OCI-LY1 (cell line): ENCODE data around the gene NECTIN4.
A peak's percentile ranks its signal among the peaks of the same experiment; 100 is the strongest.

ENCODE experiments used
- H2AFZ ChIP-seq: fragments of 200-600 bp; sonication (generic), shearing (Covaris generic); 2 replicates; pipeline ENCODE4 v1.6.0; 2014; ENCODE audit warnings: antibody characterized with exemption, mild to moderate bottlenecking, low read length
- H3F3A ChIP-seq: fragments of 200-600 bp; sonication (generic), shearing (Covaris generic); 2 replicates; pipeline ENCODE4 v1.6.0; 2014; ENCODE audit warnings: mild to moderate bottlenecking, antibody characterized with exemption, low read length, moderate library complexity; ENCODE audit not compliant: insufficient read depth
- H3K27ac ChIP-seq: fragments of 200-600 bp; sonication (generic); 2 replicates; pipeline ENCODE4 v1.5.1; 2014; ENCODE audit warnings: low read length, mixed run types, mild to moderate bottlenecking, low read depth; ENCODE audit not compliant: poor library complexity, severe bottlenecking
- H3K27me3 ChIP-seq: fragments of 200-600 bp; sonication (generic); 2 replicates; pipeline ENCODE4 v1.6.0; 2014; ENCODE audit warnings: antibody characterized with exemption, mild to moderate bottlenecking, low read length, moderate library complexity; ENCODE audit not compliant: insufficient read depth
- H3K36me3 ChIP-seq: fragments of 200-600 bp; sonication (generic); 2 replicates; pipeline ENCODE4 v1.6.1; 2014; ENCODE audit warnings: mild to moderate bottlenecking, antibody characterized with exemption, low read length, moderate library complexity, mixed read lengths; ENCODE audit not compliant: insufficient read depth
- H3K4me1 ChIP-seq: fragments of 200-600 bp; sonication (generic); 2 replicates; pipeline ENCODE4 v1.5.1; 2014; ENCODE audit warnings: mild to moderate bottlenecking, low read length, moderate library complexity; ENCODE audit not compliant: insufficient read depth, severe bottlenecking
- H3K4me2 ChIP-seq: fragments of 200-600 bp; sonication (generic), shearing (Covaris generic); 2 replicates; pipeline ENCODE4 v1.6.1; 2014; ENCODE audit warnings: low read length
- H3K4me3 ChIP-seq: fragments of 200-600 bp; sonication (generic); 2 replicates; pipeline ENCODE4 v1.5.1; 2014; ENCODE audit warnings: low read length, low read depth, mild to moderate bottlenecking, mixed read lengths; ENCODE audit not compliant: poor library complexity, severe bottlenecking
- H3K79me2 ChIP-seq: fragments of 200-600 bp; shearing (Covaris generic); 2 replicates; pipeline ENCODE4 v1.6.1; 2016; ENCODE audit warnings: mixed run types, low read length, mixed read lengths; ENCODE audit not compliant: insufficient read depth
- H3K9ac ChIP-seq: fragments of 200-600 bp; sonication (generic), shearing (Covaris generic); 2 replicates; pipeline ENCODE4 v1.6.1; 2014; ENCODE audit warnings: mild to moderate bottlenecking, low read length, mixed read lengths
- H3K9me2 ChIP-seq: fragments of 200-600 bp; sonication (generic), shearing (Covaris generic); 2 replicates; pipeline ENCODE4 v1.6.1; 2014; ENCODE audit warnings: low read depth, mild to moderate bottlenecking, low read length, mixed read lengths
- H3K9me3 ChIP-seq: fragments of 200-600 bp; shearing (Covaris generic); 2 replicates; pipeline ENCODE4 v1.6.1; 2014; ENCODE audit warnings: low read length, mixed read lengths
- H4K20me1 ChIP-seq: fragments of 200-600 bp; sonication (generic), shearing (Covaris generic); 2 replicates; pipeline ENCODE4 v1.6.0; 2016; ENCODE audit warnings: mild to moderate bottlenecking, low read length; ENCODE audit not compliant: insufficient read depth
- EZH2 ChIP-seq: fragments of 200-600 bp; sonication (generic), shearing (Covaris generic); IDR thresholded peaks from 2 replicates; pipeline ENCODE4 v1.8.0; 2017; ENCODE audit warnings: borderline replicate concordance, mixed run types, mild to moderate bottlenecking, antibody characterized with exemption, low read length, moderate library complexity, mixed read lengths
- TF ChIP-seq, protein P1 (sequence below): fragments of 200-600 bp; sonication (generic), shearing (Covaris generic); IDR thresholded peaks from 2 replicates; pipeline ENCODE4 v1.5.1; 2017; ENCODE audit warnings: mild to moderate bottlenecking, antibody characterized with exemption, low read length, moderate library complexity, mixed read lengths

Gene NECTIN4

DNA sequence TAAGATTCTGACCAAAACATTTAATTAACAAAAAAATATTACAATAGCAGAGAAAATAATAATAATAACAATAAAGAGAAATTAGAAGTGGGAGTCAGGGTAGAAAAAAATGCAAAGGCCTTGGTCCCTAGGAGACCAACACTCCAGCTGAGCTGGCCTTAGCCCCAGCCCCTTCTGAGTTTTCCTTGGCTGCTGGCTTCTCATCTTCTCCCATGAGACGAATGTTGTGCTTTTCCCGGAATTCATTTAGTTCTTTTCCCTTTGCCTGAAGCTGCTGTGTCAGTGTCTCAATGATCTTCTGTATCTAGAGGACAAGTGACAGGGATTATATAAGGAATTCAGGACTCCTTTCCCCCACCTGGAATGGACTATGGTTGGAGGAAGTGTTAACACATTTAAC is 11.2 kb upstream of the NECTIN4 start:
- Histone ChIP-seq H3K36me3 (peaks cover 44% of the 10 kb centered on the region), H3K27ac (no peak overlapping the region), H3K9ac (no peak overlapping the region), H3F3A (no peaks in the 10 kb centered on the region; the same call in 1 of the 2 replicates), H3K4me3 (no peak overlapping the region), H3K79me2 (0 out of 2 replicates have a peak, but pooled peaks cover 6% of the 10 kb centered on the region), H2AFZ (no peak overlapping the region), H3K9me3 (no peaks in the 10 kb centered on the region), H3K27me3 (no peaks in the 10 kb centered on the region), H4K20me1 (no peaks in the 10 kb centered on the region), H3K4me1 (peaks cover 16% of the 10 kb centered on the region), H3K9me2 (no peaks in the 10 kb centered on the region), H3K4me2 (no peak overlapping the region)
- TF ChIP-seq, protein P1, sequence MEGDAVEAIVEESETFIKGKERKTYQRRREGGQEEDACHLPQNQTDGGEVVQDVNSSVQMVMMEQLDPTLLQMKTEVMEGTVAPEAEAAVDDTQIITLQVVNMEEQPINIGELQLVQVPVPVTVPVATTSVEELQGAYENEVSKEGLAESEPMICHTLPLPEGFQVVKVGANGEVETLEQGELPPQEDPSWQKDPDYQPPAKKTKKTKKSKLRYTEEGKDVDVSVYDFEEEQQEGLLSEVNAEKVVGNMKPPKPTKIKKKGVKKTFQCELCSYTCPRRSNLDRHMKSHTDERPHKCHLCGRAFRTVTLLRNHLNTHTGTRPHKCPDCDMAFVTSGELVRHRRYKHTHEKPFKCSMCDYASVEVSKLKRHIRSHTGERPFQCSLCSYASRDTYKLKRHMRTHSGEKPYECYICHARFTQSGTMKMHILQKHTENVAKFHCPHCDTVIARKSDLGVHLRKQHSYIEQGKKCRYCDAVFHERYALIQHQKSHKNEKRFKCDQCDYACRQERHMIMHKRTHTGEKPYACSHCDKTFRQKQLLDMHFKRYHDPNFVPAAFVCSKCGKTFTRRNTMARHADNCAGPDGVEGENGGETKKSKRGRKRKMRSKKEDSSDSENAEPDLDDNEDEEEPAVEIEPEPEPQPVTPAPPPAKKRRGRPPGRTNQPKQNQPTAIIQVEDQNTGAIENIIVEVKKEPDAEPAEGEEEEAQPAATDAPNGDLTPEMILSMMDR: no peak
- TF ChIP-seq EZH2: no peak

DNA sequence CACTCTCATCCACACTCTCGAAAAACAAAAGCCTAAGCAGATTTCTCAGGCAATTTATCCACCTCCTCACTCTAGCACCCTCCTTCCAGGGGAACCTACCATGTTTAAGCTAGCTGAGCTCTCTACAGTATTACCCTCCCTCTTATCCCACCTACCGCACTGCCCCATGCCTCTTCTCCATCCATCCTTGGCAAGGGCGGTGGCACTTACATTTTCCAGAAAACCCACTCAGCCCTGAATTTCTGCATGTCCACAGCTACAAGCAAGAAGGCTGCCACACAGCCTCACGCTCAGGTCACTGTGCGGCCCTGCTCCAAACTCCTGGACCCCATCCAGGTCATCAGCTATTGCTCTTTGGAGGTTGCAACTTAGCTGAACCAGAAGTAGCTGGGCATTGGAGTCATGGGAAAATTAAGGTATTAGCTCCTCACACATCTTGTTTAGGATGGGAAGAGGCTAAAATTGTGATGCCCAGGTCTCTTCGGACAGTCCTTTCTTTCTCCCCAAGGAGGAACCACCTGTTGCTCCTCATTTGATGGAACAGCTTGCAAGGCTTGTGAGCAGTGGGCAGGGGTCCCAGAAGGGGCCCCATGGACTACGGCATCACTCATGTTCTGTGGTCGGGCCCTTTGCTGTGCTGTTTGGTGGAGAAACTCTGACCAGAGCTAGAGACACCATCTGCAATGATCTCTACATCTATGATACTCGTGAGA is 9.9 kb upstream of the NECTIN4 start:
- Histone ChIP-seq H3K27me3 (no peaks in the 10 kb centered on the region), H3K4me1 (peaks cover 16% of the 10 kb centered on the region), H3K4me3 (no peak overlapping the region), H3K4me2 (no peak overlapping the region), H4K20me1 (no peaks in the 10 kb centered on the region), H3K9me3 (no peaks in the 10 kb centered on the region), H2AFZ (no peak overlapping the region), H3K9me2 (no peaks in the 10 kb centered on the region), H3F3A (no peaks in the 10 kb centered on the region; the same call in 1 of the 2 replicates), H3K79me2 (0 out of 2 replicates have a peak, but pooled peaks cover 6% of the 10 kb centered on the region), H3K36me3 (peaks cover 38% of the 10 kb centered on the region), H3K27ac (no peak overlapping the region), H3K9ac (no peak overlapping the region)
- no peak for TF ChIP-seq EZH2
- TF ChIP-seq, protein P1: no peak

DNA sequence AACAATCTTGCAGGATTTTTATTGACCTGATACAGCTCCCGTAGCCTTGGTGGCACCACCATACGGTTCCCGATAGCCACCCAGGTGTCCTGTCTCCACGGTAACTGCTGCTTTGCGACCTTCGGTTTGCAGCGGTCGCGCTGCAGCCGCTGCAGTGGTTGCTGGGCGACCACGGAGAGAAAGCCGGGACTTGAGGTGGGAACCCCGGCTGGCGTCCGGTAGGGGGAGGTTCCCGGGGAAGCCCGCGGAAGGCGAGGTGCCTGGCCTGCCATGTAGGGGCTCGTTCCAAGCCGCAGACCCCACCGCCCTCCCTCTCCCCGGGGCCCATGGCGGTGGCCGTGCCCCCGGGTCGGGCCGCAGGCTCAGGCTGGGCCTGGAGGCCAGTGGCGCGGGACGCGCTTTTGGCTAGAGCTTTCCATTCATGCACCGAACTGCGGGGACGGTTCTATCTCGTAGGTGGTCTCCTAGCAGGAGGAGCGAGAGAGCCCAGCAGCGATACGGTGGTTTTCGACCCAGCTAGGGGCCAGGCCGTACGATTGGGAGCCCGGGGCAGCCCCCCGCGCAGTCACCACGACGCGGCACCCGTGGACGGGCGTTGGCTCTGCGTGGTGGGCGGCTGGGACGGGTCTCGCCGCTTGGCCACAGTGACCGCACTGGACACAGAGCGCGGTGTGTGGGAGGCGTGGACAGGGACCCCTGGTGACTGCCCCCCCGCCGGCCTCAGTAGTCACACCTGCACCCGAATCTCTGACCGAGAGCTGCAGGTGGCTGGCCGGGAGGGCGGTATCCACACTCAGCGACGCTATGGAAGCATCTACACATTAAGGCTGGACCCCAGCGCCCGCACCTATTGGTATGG is 9.1 kb upstream of the NECTIN4 start, which contains the start of gene KLHDC9:
TSS of gene KLHDC9 (plus strand) at position 152 of the 859 bp plus-strand sequence. CDS start at position 327, 175 bp downstream.
- no peaks in the 10 kb centered on the region for H3K27me3 ChIP-seq
- H3K9ac ChIP-seq: peak within 1 kb of the TSS; percentile 0; the same call in 1 of the 2 replicates
- H2AFZ ChIP-seq: no peak within 1 kb of the TSS
- H3K36me3 ChIP-seq: peaks cover 35% of the 10 kb centered on the region
- no peaks in the 10 kb centered on the region for H3K79me2 ChIP-seq
- H3K9me2 ChIP-seq: no peaks in the 10 kb centered on the region
- no peak within 1 kb of the TSS for H3K27ac ChIP-seq
- peak within 1 kb of the TSS; percentile 51 for H3K4me3 ChIP-seq
- peak within 1 kb of the TSS; percentile 60 for H3K4me2 ChIP-seq
- H3K4me1 ChIP-seq: peaks cover 16% of the 10 kb centered on the region
- no peak for TF ChIP-seq EZH2
- TF ChIP-seq, protein P1: no peak
- H3F3A ChIP-seq: no peaks in the 10 kb centered on the region; the same call in 1 of the 2 replicates
- no peaks in the 10 kb centered on the region for H4K20me1 ChIP-seq
- H3K9me3 ChIP-seq: no peaks in the 10 kb centered on the region
